Ishikawa (cell line): Measurements from ENCODE around the gene CDC42BPG.

Experiments
- CEBPB ChIP-seq: IDR thresholded peaks from 2 replicates; pipeline ENCODE4 v1.6.1; 2012
- CREB1 ChIP-seq: IDR thresholded peaks from 2 replicates; pipeline ENCODE4 v1.6.1; 2012; ENCODE audit warnings: low read depth
- EGR1 ChIP-seq: IDR thresholded peaks from 2 replicates; pipeline ENCODE4 v1.6.1; 2012
- EP300 ChIP-seq: IDR thresholded peaks from 2 replicates; pipeline ENCODE4 v1.6.1; 2012; ENCODE audit warnings: borderline replicate concordance
- FOXM1 ChIP-seq: IDR thresholded peaks from 2 replicates; pipeline ENCODE4 v1.6.1; 2012; ENCODE audit warnings: low read depth, borderline replicate concordance
- MAX ChIP-seq: IDR thresholded peaks from 2 replicates; pipeline ENCODE4 v1.6.1; 2012
- NFIC ChIP-seq: IDR thresholded peaks from 2 replicates; pipeline ENCODE4 v1.6.1; 2012
- RAD21 ChIP-seq: IDR thresholded peaks from 2 replicates; pipeline ENCODE4 v1.6.1; 2012; ENCODE audit warnings: low read depth
- REST ChIP-seq: IDR thresholded peaks from 2 replicates; pipeline ENCODE4 v1.6.1; 2012; ENCODE audit warnings: low read depth, mild to moderate bottlenecking
- TAF1 ChIP-seq: IDR thresholded peaks from 2 replicates; pipeline ENCODE4 v1.6.1; 2012; ENCODE audit warnings: low read depth, mild to moderate bottlenecking
- TCF12 ChIP-seq: IDR thresholded peaks from 2 replicates; pipeline ENCODE4 v1.6.1; 2012; ENCODE audit warnings: low read depth
- TEAD4 ChIP-seq: IDR thresholded peaks from 2 replicates; pipeline ENCODE4 v1.6.1; 2012
- USF1 ChIP-seq: IDR thresholded peaks from 2 replicates; pipeline ENCODE4 v1.6.1; 2012
- YY1 ChIP-seq: IDR thresholded peaks from 2 replicates; pipeline ENCODE4 v1.6.1; 2012; ENCODE audit warnings: low read depth
- ZBTB7A ChIP-seq: IDR thresholded peaks from 2 replicates; pipeline ENCODE4 v1.6.1; 2012; ENCODE audit warnings: low read depth

Gene CDC42BPG

DNA sequence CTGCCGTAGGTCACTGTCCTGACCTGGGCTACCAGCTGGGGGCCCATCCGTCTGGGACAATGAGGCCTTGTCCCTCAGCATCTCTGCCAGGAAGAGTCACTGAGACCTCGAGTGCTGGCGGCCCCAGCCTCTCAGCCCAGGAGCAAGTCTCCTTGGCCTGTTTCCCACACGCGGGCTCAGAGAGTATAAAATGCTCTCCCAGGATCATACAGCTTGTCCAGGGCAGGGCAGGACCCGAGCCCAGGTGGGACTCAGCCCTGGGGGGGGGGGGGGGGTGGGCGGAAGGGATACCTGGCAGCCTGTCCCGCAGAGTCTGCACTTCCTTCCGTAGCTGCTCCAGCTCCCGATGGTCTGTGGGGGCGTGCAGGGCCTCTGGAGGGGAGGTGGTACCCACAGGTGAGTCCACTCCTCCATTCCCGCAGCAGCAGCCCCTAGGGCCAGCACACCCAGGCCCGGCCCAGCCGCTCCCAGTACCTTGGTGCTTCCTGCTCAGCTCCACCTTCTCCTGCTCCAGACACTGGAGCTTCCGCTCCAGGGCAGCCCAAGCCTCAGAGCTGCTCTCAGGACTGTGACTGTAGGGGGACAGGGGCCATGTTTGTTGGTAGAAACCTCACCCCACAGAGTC is 7.9 kb downstream of the CDC42BPG start:
- TF ChIP-seq FOXM1 (no peak), TAF1 (no peak), YY1 (no peak), CEBPB (no peak), EGR1 (no peak), NFIC (no peak), TCF12 (no peak), RAD21 (no peak), CREB1 (no peak), ZBTB7A (no peak), USF1 (no peak), EP300 (no peak), MAX (no peak), REST (no peak), TEAD4 (no peak)

- TF ChIP-seq ZBTB7A = no peak
- TF ChIP-seq REST = no peak
- TF ChIP-seq NFIC = no peak
- no peak for TF ChIP-seq TAF1
- no peak for TF ChIP-seq FOXM1
- TF ChIP-seq TEAD4 = no peak
- TF ChIP-seq TCF12 = no peak
- no peak for TF ChIP-seq EP300
- TF ChIP-seq YY1 = no peak
- TF ChIP-seq MAX = no peak
- no peak for TF ChIP-seq CEBPB
- no peak for TF ChIP-seq CREB1
- TF ChIP-seq RAD21 = no peak
- TF ChIP-seq EGR1 = no peak
- no peak for TF ChIP-seq USF1
These were observed 8.6 kb downstream of the CDC42BPG start for GRCh38 chr11:64835616-64836447.

- TF ChIP-seq MAX (peak; percentile 52; the same call in 1 of the 2 replicates), CEBPB (no peak), RAD21 (0 out of 2 replicates have a peak, but pooled peaks have one; percentile 1), NFIC (peak; percentile 69; the same call in 1 of the 2 replicates), EGR1 (no peak), TEAD4 (peak; percentile 58), FOXM1 (no peak), ZBTB7A (no peak), USF1 (no peak), EP300 (no peak; the same call in 1 of the 2 replicates), TCF12 (peak; percentile 58; the same call in 1 of the 2 replicates), YY1 (no peak), CREB1 (no peak), TAF1 (no peak), REST (no peak)
These were observed 9.5 kb downstream of the CDC42BPG start for GRCh38 chr11:64834723-64835615.
